Tibial nerve (tissue), 4 donors: ENCODE data around the gene FBLN1. TPM values are rescaled to one million over a fixed set of nuclear protein-coding genes. Genes with fewer than 3 reads are reported as not detected.
"Not testable (repeated sequence)": the region's sequence is repeated elsewhere in the genome, so short reads cannot be mapped to it uniquely, and the experiment has no call there.

Source experiments
- DNase-seq, 2 donors: peaks; one replicate each; pipeline ENCODE4 v3.0.0-alpha.2; 2019; ENCODE audit warnings: low spot score in 2 of 2
- H3K27ac ChIP-seq, 4 donors: fragments of 200-600 bp; sonication (generic) in 3 of 4; one replicate each; pipeline ENCODE4 v1.5.1; 2017 to 2019; ENCODE audit warnings: mild to moderate bottlenecking in 1 of 4
- H3K27me3 ChIP-seq, 2 donors: fragments of 200-600 bp; sonication (generic) in 1 of 2; one replicate each; pipeline versions ENCODE4 v1.5.1 to v1.6.0; 2017 to 2019
- H3K36me3 ChIP-seq, 3 donors: fragments of 200-600 bp; sonication (generic); one replicate each; pipeline ENCODE4 v1.5.1; 2018 to 2019
- H3K4me1 ChIP-seq, 4 donors: fragments of 200-600 bp; sonication (generic) in 3 of 4; one replicate each; pipeline ENCODE4 v1.5.1; 2017 to 2019
- H3K4me3 ChIP-seq, 4 donors: fragments of 200-600 bp; sonication (generic) in 3 of 4; one replicate each; pipeline ENCODE4 v1.5.1; 2017 to 2019; ENCODE audit warnings: mild to moderate bottlenecking in 1 of 4, moderate library complexity in 1 of 4
- H3K9me3 ChIP-seq, 4 donors: fragments of 200-600 bp; sonication (generic) in 3 of 4; one replicate each; pipeline ENCODE4 v1.5.1; 2017 to 2019
- EP300 ChIP-seq, 2 donors: sonication (generic); formaldehyde crosslinking; IDR thresholded peaks; one replicate each; pipeline ENCODE4 v1.6.1; 2017; ENCODE audit warnings: antibody characterized with exemption in 2 of 2, mild to moderate bottlenecking in 1 of 2
- POLR2A ChIP-seq, 2 donors: fragments of 450-650 bp; IDR thresholded peaks; one replicate each; pipeline ENCODE4 v1.6.1; 2017; ENCODE audit warnings: antibody characterized with exemption in 2 of 2, mild to moderate bottlenecking in 2 of 2, moderate library complexity in 2 of 2
- WGBS, 2 donors: methylation state at CpG; one replicate each; pipeline ENCODE4 v1.1.5; 2018; 5-methylcytosine and 5-hydroxymethylcytosine counted together
- total RNA-seq, 4 donors: library from RNA; depleted of rRNA; stranded (reverse); fragments of >200 nt; gene quantifications; one replicate each; pipeline ENCODE4 v1.1.0, GENCODE V29; 2016
- TF ChIP-seq, protein P1 (sequence below), 5 experiments: fragments of 200-600 bp in 3 of 5; fragments of 450-650 bp in 2 of 5; sonication (generic) in 3 of 5; IDR thresholded peaks; one replicate each; pipeline ENCODE4 v1.5.1; 2016 to 2019; ENCODE audit warnings: antibody characterized with exemption in 5 of 5, mild to moderate bottlenecking in 3 of 5, moderate library complexity in 2 of 5

The FBLN1 gene
- total RNA-seq, 4 donors from 2014 or later: 172 to 1,145 (median 351) TPM

DNA sequence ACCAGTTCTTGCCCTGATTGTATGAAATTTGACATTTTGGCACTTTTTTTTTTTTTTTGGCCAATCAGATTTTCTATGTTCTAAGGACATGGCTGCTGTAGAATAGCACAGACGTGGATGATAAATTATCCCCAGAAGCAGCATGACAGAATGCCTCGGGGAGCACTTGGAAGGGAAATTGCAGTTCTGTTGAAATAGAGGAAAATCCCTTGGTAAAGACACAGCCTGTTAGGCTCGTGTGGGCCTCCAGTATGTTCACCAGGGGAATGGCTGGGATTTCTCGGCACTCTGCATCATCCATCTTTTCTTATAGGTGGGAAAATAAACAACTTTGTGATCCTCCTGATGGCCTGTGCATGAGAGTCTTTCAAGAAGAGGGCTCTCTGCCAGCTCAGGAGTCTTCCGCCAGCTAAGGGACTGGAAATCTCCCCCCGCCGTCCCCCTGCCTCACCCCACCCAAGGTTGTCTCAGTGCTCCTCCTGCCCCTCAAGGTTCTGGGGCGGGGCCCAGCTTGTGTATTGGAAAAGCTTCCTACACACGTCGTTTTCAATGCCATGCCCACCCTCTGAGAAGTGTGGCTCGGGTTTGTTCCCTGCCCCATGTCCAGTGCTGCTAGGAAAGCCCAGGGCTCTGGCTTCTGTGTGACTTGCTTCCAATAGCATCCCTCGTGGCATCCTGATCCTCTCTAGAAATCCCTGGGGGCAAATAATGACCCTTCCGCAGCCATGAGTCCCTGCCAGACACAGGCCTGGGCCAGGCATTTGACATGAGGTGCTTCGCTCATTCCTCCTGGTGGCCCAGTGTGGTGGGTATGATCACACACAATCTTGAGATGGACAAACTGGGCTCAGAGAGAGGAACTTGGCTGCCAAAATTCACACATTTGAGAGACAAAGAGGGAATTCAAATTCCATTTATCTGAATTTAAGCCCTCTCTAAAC, 98.4 kb downstream of the FBLN1 start:
- no peak for DNase-seq
- H3K27ac ChIP-seq: no peak overlapping the region
- no peaks in the 10 kb centered on the region for H3K27me3 ChIP-seq
- no peaks in the 10 kb centered on the region for H3K36me3 ChIP-seq
- H3K4me1 ChIP-seq: peaks cover 0 to 7% (median 0%) of the 10 kb centered on the region in 4 donors
- WGBS, 2 donors: 69 to 75% methylated on average over 12 to 14 of the region's 14 CpGs
- TF ChIP-seq POLR2A (IDR thresholded peaks at IDR 0.05) (no peak), EP300 (IDR thresholded peaks at IDR 0.05) (no peak)
- TF ChIP-seq, protein P1, sequence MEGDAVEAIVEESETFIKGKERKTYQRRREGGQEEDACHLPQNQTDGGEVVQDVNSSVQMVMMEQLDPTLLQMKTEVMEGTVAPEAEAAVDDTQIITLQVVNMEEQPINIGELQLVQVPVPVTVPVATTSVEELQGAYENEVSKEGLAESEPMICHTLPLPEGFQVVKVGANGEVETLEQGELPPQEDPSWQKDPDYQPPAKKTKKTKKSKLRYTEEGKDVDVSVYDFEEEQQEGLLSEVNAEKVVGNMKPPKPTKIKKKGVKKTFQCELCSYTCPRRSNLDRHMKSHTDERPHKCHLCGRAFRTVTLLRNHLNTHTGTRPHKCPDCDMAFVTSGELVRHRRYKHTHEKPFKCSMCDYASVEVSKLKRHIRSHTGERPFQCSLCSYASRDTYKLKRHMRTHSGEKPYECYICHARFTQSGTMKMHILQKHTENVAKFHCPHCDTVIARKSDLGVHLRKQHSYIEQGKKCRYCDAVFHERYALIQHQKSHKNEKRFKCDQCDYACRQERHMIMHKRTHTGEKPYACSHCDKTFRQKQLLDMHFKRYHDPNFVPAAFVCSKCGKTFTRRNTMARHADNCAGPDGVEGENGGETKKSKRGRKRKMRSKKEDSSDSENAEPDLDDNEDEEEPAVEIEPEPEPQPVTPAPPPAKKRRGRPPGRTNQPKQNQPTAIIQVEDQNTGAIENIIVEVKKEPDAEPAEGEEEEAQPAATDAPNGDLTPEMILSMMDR (IDR thresholded peaks at IDR 0.05): no peak
- H3K4me3 ChIP-seq: no peak overlapping the region
- no peaks in the 10 kb centered on the region for H3K9me3 ChIP-seq

DNA sequence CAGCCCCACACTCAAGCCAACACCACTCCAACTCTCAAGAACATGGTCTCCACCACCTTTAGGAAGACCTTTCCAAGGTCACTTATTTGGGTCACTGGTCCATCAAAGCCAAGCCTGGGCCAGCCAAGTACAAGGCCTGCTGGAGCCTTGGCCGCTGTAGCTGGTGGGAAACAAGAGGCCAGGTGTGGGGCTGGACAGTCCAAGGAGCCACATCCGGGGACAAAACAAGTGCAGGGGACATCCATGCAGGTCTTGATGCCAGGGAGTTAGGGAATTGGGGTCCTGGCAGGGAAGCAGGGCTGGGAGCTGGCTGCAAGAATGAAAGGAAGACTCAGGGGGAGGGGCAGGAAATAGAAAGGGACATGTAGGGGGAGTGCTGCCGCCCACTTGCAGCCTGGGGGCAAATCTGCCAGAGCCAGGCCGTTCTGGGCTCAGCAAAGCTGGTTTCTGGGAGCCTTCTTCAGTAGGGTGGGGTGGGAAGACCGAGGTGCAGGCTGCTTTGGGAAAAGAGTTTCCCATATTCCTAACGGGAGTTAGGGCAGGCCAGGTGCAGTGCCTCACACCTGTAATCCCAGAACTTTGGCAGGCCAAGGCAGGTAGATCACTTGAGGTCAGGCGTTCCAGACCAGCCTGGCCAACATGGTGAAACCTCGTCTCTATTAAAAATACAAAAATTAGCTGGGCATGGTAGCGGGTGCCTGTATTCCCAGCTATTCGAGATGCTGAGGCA, 99.5 kb downstream of the FBLN1 start:
- H3K27ac ChIP-seq: no peak overlapping the region
- no peak overlapping the region for H3K4me3 ChIP-seq
- WGBS, 2 donors: 77 to 87% methylated on average over 10 of the region's 10 CpGs
- H3K9me3 ChIP-seq: no peaks in the 10 kb centered on the region
- H3K36me3 ChIP-seq: no peaks in the 10 kb centered on the region
- no peak for DNase-seq
- H3K27me3 ChIP-seq: no peaks in the 10 kb centered on the region
- peaks cover 0 to 7% (median 0%) of the 10 kb centered on the region in 4 donors for H3K4me1 ChIP-seq
- no peak for TF ChIP-seq EP300 (IDR thresholded peaks at IDR 0.05)
- TF ChIP-seq, protein P1 (IDR thresholded peaks at IDR 0.05): no peak
- no peak for TF ChIP-seq POLR2A (IDR thresholded peaks at IDR 0.05)

DNA sequence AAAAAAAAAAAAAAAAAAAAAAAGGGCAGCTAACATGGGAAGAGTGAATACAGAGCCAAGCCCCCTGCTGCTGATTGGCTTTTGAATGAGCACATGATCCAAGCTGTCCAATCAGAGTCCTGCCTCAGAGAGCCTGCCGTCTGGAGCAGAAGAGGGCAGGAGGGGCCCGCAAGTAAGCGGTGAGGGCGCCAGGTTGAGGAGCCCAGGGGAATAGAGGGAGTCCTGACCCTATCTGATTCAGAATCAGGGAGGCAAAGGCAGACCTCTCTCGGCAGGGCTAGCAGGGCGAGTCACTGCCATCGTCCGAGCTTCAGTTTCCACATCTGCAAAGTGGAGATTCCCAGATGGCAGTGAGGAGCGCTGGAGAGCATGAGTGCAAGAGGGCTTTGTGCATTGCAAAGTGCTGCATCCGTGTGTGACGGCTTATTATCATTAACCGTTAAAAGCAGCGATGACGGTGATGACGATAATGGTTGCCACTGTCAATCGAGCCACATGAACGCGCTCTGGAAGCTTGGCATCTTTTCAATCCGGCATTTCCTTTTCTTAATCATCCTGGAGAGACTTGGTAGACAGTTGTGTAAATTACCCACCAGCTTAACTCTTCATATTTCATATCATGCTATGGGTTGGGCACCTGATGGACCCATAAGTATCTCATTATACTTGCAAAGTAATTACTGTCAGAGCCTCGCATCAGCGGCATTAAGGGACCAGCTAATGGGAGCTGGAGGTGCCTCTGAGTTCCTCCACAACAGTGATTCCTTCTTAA, 100.3 kb downstream of the FBLN1 start:
- Histone ChIP-seq H3K36me3 (no peaks in the 10 kb centered on the region), H3K27me3 (no peaks in the 10 kb centered on the region), H3K27ac (no peak overlapping the region), H3K4me3 (no peak overlapping the region), H3K9me3 (no peaks in the 10 kb centered on the region), H3K4me1 (peaks cover 0 to 7% (median 0%) of the 10 kb centered on the region in 4 donors)
- 86% methylated on average over 21 of the region's 21 CpGs for WGBS, 2 donors
- DNase-seq: no peak
- TF ChIP-seq POLR2A (IDR thresholded peaks at IDR 0.05): no peak
- TF ChIP-seq, protein P1 (IDR thresholded peaks at IDR 0.05): no peak
- no peak for TF ChIP-seq EP300 (IDR thresholded peaks at IDR 0.05)

DNA sequence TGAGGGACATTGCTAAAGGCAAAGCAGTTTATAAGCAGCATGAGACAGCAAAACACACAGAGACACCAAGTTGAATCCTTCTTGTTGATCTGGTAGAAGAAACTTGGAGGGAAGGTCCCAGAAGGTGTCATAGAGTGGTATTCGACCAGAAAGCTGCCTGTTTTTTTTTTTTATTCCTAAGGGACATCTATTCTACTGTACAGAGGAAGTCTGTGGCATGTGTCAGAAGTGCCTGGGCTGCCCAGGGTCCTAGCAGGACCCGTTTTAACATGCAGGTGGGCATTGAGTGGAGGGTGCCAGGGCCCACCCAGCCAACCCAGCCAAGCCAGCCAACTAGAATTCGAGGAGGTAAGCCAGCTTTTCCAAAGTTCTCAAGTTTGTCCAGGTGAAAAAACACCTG, 100.9 kb downstream of the FBLN1 start:
- Histone ChIP-seq H3K27ac (no peak overlapping the region), H3K27me3 (no peaks in the 10 kb centered on the region), H3K36me3 (no peaks in the 10 kb centered on the region), H3K9me3 (no peaks in the 10 kb centered on the region), H3K4me3 (no peak overlapping the region), H3K4me1 (peaks cover 0 to 7% (median 0%) of the 10 kb centered on the region in 4 donors)
- TF ChIP-seq POLR2A (IDR thresholded peaks at IDR 0.05) (no peak), EP300 (IDR thresholded peaks at IDR 0.05) (no peak)
- TF ChIP-seq, protein P1 (IDR thresholded peaks at IDR 0.05): no peak
- WGBS, 2 donors: 56 to 59% methylated on average over 3 of the region's 3 CpGs
- DNase-seq: no peak

DNA sequence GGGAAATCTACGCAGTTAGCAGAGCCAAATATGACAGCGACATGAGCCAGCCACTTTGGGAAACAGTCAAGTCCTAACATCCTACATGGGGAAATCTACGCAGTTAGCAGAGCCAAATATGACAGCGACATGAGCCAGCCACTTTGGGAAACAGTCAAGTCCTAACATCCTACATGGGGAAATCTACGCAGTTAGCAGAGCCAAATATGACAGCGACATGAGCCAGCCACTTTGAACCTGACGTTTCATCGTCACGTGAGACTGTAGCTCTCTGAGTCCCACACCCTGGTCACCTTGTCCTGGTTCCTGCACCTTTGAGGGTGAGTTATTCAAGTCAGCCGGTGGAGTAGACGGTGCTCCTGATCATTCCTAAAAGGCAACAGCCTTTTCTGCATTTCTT, 105.4 kb downstream of the FBLN1 start:
- H3K4me3 ChIP-seq, H3K9me3 ChIP-seq, H3K27me3 ChIP-seq, H3K27ac ChIP-seq, H3K36me3 ChIP-seq, H3K4me1 ChIP-seq, DNase-seq: not testable (repeated sequence)
- 79 to 84% methylated on average over 11 of the region's 11 CpGs for WGBS, 2 donors
